Gastrocnemius medialis (tissue), 4 donors: ENCODE results near the gene ADPRHL1. TPM values are rescaled to one million over a fixed set of nuclear protein-coding genes. Genes with fewer than 3 reads are reported as not detected.
"Not testable (repeated sequence)": the region's sequence is repeated elsewhere in the genome, so short reads cannot be mapped to it uniquely, and the experiment has no call there.

Source experiments
- ATAC-seq, 2 donors: fragments of 150-250 bp; one replicate each; pipeline ENCODE4 v1.9.1; 2016
- DNase-seq, 2 donors: peaks; one replicate each; pipeline ENCODE4 v3.0.0-alpha.2; 2019
- H3K27ac ChIP-seq, 4 donors: fragments of 200-600 bp; sonication (generic); 1 replicate in 1 of 4; 2 replicates in 3 of 4; pipeline ENCODE4 v1.5.1; 2016 to 2018; ENCODE audit warnings: mild to moderate bottlenecking in 2 of 4, moderate library complexity in 1 of 4
- H3K27me3 ChIP-seq, 3 donors: fragments of 200-600 bp; sonication (generic) in 2 of 3; 1 replicate in 1 of 3; 2 replicates in 2 of 3; pipeline versions ENCODE4 v1.5.1 to v1.6.0; 2016 to 2019; ENCODE audit warnings: mild to moderate bottlenecking in 1 of 3, moderate library complexity in 1 of 3
- H3K36me3 ChIP-seq, 2 donors: fragments of 200-600 bp; sonication (generic) in 1 of 2; one replicate each; pipeline ENCODE4 v1.5.1; 2017 to 2018
- H3K4me1 ChIP-seq, 2 donors: fragments of 200-600 bp; sonication (generic) in 1 of 2; one replicate each; pipeline ENCODE4 v1.5.1; 2016 to 2017; ENCODE audit warnings: mild to moderate bottlenecking in 2 of 2
- H3K4me3 ChIP-seq, 4 donors: fragments of 200-600 bp; sonication (generic) in 3 of 4; 1 replicate in 1 of 4; 2 replicates in 3 of 4; pipeline ENCODE4 v1.5.1; 2016 to 2019; ENCODE audit warnings: mild to moderate bottlenecking in 2 of 4
- H3K9me3 ChIP-seq, 3 donors: fragments of 200-600 bp; sonication (generic) in 2 of 3; 1 replicate in 1 of 3; 2 replicates in 2 of 3; pipeline ENCODE4 v1.5.1; 2016 to 2019
- POLR2A ChIP-seq, 2 donors: fragments of 450-650 bp; IDR thresholded peaks; one replicate each; pipeline ENCODE4 v1.6.1; 2017; ENCODE audit warnings: antibody characterized with exemption in 2 of 2, mild to moderate bottlenecking in 2 of 2, moderate library complexity in 2 of 2
- in situ Hi-C, 4 donors: fragments of 200-750 bp; cut with MboI; loops; one replicate each; pipeline versions ENCODE4 v1.15.0 to v1.8.0; 2017; ENCODE audit warnings: low sequenced_read_pairs in 4 of 4
- intact Hi-C: fragments of 100-400 bp; cut with DNase I; formaldehyde crosslinking; loops from one replicate; pipeline ENCODE4 v1.15.1; 2023; ENCODE audit warnings: low total_unique reads
- total RNA-seq, 4 donors: library from RNA; depleted of rRNA; stranded (reverse); fragments of >200 nt; gene quantifications; one replicate each; pipeline versions ENCODE4 v1.1.0 to v1.2.3, GENCODE V29; 2016
- TF ChIP-seq, protein P1 (sequence below), 5 experiments: fragments of 450-650 bp in 3 of 5; fragments of 200-600 bp in 2 of 5; sonication (generic) in 2 of 5; IDR thresholded peaks in 4 of 5; conservative IDR thresholded peaks in 1 of 5; 1 replicate in 4 of 5; 2 replicates in 1 of 5; pipeline ENCODE4 v1.5.1; 2016 to 2019; ENCODE audit warnings: antibody characterized with exemption in 5 of 5, mild to moderate bottlenecking in 3 of 5, moderate library complexity in 3 of 5

The ADPRHL1 gene
- total RNA-seq, 4 donors from 2014 or later, result 224 to 354 (median 295) TPM

- peak; percentile 51 to 86 for DNase-seq
- H3K27me3 ChIP-seq, H3K9me3 ChIP-seq, H3K36me3 ChIP-seq: not testable (repeated sequence)
- TF ChIP-seq, protein P1, sequence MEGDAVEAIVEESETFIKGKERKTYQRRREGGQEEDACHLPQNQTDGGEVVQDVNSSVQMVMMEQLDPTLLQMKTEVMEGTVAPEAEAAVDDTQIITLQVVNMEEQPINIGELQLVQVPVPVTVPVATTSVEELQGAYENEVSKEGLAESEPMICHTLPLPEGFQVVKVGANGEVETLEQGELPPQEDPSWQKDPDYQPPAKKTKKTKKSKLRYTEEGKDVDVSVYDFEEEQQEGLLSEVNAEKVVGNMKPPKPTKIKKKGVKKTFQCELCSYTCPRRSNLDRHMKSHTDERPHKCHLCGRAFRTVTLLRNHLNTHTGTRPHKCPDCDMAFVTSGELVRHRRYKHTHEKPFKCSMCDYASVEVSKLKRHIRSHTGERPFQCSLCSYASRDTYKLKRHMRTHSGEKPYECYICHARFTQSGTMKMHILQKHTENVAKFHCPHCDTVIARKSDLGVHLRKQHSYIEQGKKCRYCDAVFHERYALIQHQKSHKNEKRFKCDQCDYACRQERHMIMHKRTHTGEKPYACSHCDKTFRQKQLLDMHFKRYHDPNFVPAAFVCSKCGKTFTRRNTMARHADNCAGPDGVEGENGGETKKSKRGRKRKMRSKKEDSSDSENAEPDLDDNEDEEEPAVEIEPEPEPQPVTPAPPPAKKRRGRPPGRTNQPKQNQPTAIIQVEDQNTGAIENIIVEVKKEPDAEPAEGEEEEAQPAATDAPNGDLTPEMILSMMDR (IDR thresholded peaks at IDR 0.05 in 4 of 5, conservative IDR thresholded peaks at IDR 0.05 in 1 of 5), result peak; percentile 37 to 61 (median 52)
- peak in 1 of 2 donors; percentile 20 for TF ChIP-seq POLR2A (IDR thresholded peaks at IDR 0.05)
- intact Hi-C loops (loop anchor here (5.0 to 10.0 kb wide), 2 partner anchors 56 to 179 kb away; no protein-coding TSS in a partner anchor), in situ Hi-C loops (loop anchor here in 1 of 4 donors (10.0 kb wide), 1 partner anchor 156 kb away; the partner anchor contains the start of gene LAMP1)
- H3K27ac ChIP-seq, result peak overlapping the region; percentile 92 to 97 (median 94)
- peaks cover 31 to 33% of the 10 kb centered on the region in 2 donors for H3K4me1 ChIP-seq
- H3K4me3 ChIP-seq, result peak overlapping the region; percentile 25 to 61 (median 54)
- peak in 1 of 2 donors; percentile 11 for ATAC-seq
Observed at GRCh38 chr13:113450861-113451620, 2.2 kb downstream of the ADPRHL1 start.

- in situ Hi-C loops, result loop anchor here in 1 of 4 donors (10.0 kb wide), 1 partner anchor 156 kb away; the partner anchor contains the start of gene LAMP1
- not testable (repeated sequence) for H3K27me3 ChIP-seq, H3K36me3 ChIP-seq, ATAC-seq, H3K9me3 ChIP-seq, DNase-seq
- peak overlapping the region; percentile 92 to 97 (median 94) for H3K27ac ChIP-seq
- intact Hi-C loops, result loop anchor here (5.0 to 10.0 kb wide), 2 partner anchors 56 to 178 kb away; no protein-coding TSS in a partner anchor
- H3K4me1 ChIP-seq, result peaks cover 31 to 33% of the 10 kb centered on the region in 2 donors
- H3K4me3 ChIP-seq, result peak overlapping the region in 2 of 4 donors; percentile 16 to 25
Observed at GRCh38 chr13:113450348-113450744, 2.9 kb downstream of the ADPRHL1 start.

DNA sequence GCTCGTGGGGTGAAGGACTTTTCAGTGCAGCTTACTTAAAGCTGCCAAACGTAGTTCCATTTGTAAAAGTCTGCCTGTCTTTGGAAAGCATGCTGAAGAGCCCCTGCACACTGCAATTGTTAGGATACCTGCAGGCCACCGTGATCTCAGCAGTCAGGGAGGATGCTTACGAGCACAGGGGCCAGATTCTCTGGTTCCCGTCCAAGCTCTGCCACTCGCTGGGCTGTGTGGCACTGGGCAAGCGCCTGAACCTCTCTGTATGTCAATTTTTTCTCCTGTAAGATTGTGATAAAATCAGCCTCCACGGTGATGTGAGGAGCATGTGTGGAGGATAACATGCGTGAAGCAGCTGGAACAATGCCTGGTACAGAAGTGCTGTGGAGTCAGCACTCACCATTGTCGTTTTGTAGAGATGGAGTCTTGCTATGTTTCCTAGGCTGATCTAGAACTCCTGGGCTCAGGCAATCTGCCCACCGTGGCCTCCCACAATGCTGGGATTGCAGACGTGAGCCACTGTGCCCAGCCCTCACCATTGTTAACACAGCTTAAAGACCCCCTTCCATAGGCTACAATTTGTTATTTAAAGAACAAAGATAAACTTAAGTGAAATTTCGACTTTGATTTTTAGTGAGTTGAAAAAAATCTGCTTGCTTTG, 3.5 kb downstream of the ADPRHL1 start:
- in situ Hi-C loops, result loop anchor here in 1 of 4 donors (10.0 kb wide), 1 partner anchor 155 kb away; the partner anchor contains the start of gene LAMP1
- H3K27me3 ChIP-seq, result no peaks in the 10 kb centered on the region
- ATAC-seq (no peak), DNase-seq (no peak)
- H3K27ac ChIP-seq, result peak overlapping the region; percentile 92 to 97 (median 94)
- H3K4me1 ChIP-seq, result peaks cover 31 to 33% of the 10 kb centered on the region in 2 donors
- no peaks in the 10 kb centered on the region for H3K36me3 ChIP-seq
- TF ChIP-seq POLR2A (IDR thresholded peaks at IDR 0.05), result no peak
- TF ChIP-seq, protein P1 (IDR thresholded peaks at IDR 0.05 in 4 of 5, conservative IDR thresholded peaks at IDR 0.05 in 1 of 5), result no peak
- H3K9me3 ChIP-seq, result no peaks in the 10 kb centered on the region
- peak overlapping the region; percentile 30 to 52 (median 44) for H3K4me3 ChIP-seq
- intact Hi-C loops, result loop anchor here (5.0 to 10.0 kb wide), 2 partner anchors 55 to 178 kb away; no protein-coding TSS in a partner anchor

GRCh38 chr13:113448885-113449692, 4.2 kb downstream of the ADPRHL1 start:
- intact Hi-C loops (no loop called here), in situ Hi-C loops (no loop called here)
- peak in 1 of 2 donors; percentile 69 for DNase-seq
- no peak for ATAC-seq
- no peaks in the 10 kb centered on the region for H3K36me3 ChIP-seq
- H3K9me3 ChIP-seq, result no peaks in the 10 kb centered on the region
- H3K27me3 ChIP-seq, result no peaks in the 10 kb centered on the region
- TF ChIP-seq POLR2A (IDR thresholded peaks at IDR 0.05), result no peak
- TF ChIP-seq, protein P1 (IDR thresholded peaks at IDR 0.05 in 4 of 5, conservative IDR thresholded peaks at IDR 0.05 in 1 of 5), result no peak
- peak overlapping the region; percentile 92 to 97 (median 94) for H3K27ac ChIP-seq
- H3K4me1 ChIP-seq, result peaks cover 30 to 33% of the 10 kb centered on the region in 2 donors
- H3K4me3 ChIP-seq, result peak overlapping the region; percentile 30 to 52 (median 44)
